Suprapubic skin (tissue), 3 donors: Measurements from ENCODE around the gene APOBEC3F.

Experiments
- EP300 ChIP-seq: sonication (generic); formaldehyde crosslinking; IDR thresholded peaks from one replicate; pipeline ENCODE4 v1.6.1; 2017; ENCODE audit warnings: antibody characterized with exemption
- TF ChIP-seq, protein P1 (sequence below), 2 donors: fragments of 200-600 bp in 1 of 2; fragments of 450-650 bp in 1 of 2; sonication (generic) in 1 of 2; IDR thresholded peaks; one replicate each; pipeline ENCODE4 v1.5.1; 2016 to 2019; ENCODE audit warnings: antibody characterized with exemption in 2 of 2, mild to moderate bottlenecking in 1 of 2, moderate library complexity in 1 of 2

DNA sequence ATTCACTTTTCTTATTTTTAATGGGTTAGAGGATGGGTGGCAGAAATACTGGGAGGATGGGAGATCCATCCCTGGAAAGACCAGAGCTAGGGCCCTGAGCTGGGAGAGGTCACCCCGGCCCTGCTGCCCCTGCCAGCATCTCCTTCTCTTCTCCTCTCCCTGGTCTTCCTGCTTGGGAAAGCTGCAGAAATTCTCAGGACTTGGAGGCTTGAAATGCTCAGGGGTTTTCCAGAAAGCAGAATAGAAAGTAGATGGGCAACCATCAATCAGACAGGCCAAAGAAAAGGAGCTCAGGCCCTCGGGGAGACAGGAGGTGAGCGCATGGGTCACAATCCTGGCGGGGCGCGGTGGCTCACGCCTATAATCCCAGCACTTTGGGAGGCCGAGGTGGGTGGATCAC lies 57.9 kb downstream of the APOBEC3F start:
- no peak for TF ChIP-seq EP300
- TF ChIP-seq, protein P1, sequence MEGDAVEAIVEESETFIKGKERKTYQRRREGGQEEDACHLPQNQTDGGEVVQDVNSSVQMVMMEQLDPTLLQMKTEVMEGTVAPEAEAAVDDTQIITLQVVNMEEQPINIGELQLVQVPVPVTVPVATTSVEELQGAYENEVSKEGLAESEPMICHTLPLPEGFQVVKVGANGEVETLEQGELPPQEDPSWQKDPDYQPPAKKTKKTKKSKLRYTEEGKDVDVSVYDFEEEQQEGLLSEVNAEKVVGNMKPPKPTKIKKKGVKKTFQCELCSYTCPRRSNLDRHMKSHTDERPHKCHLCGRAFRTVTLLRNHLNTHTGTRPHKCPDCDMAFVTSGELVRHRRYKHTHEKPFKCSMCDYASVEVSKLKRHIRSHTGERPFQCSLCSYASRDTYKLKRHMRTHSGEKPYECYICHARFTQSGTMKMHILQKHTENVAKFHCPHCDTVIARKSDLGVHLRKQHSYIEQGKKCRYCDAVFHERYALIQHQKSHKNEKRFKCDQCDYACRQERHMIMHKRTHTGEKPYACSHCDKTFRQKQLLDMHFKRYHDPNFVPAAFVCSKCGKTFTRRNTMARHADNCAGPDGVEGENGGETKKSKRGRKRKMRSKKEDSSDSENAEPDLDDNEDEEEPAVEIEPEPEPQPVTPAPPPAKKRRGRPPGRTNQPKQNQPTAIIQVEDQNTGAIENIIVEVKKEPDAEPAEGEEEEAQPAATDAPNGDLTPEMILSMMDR (IDR thresholded peaks at IDR 0.05) = no peak
